ENCODE data around the gene WDR64. TPM values are rescaled to one million over a fixed set of nuclear protein-coding genes. Genes with fewer than 3 reads are reported as not detected.

The WDR64 gene
- total and polyA plus RNA-seq, 4 donors = 0.02 to 0.70 (median 0.17) TPM

GRCh38 chr1:241767737-241768136 is 115.7 kb downstream of the WDR64 start:
- H3K36me3 ChIP-seq (ENCODE audit: control insufficient read depth in 4 of 4, insufficient read depth in 3 of 4, low read depth in 1 of 4, low read length in 3 of 4) = no peaks in the 10 kb centered on the region
- TF ChIP-seq MAX (IDR thresholded peaks at IDR 0.05) (no peak), EGR1 (IDR thresholded peaks at IDR 0.05; ENCODE audit: low read depth in 2 of 2) (no peak), FOXA2 (IDR thresholded peaks at IDR 0.05) (no peak)
- no peak overlapping the region for H3K4me3 ChIP-seq (ENCODE audit: low read depth in 1 of 3, low read length in 3 of 3)
- WGBS = 58% methylated on average over 2 of the region's 2 CpGs
- no peak overlapping the region for H3K9ac ChIP-seq (ENCODE audit: low read depth in 1 of 2, low read length in 2 of 2)
- H3K9me3 ChIP-seq (ENCODE audit: control insufficient read depth in 4 of 4, low read length in 3 of 4) = no peaks in the 10 kb centered on the region
- H3K27me3 ChIP-seq (ENCODE audit: control insufficient read depth in 4 of 4, insufficient read depth in 4 of 4, low read length in 3 of 4) = no peaks in the 10 kb centered on the region
- no peaks in the 10 kb centered on the region for H3K4me1 ChIP-seq (ENCODE audit: control insufficient read depth in 4 of 4, insufficient read depth in 4 of 4, low read length in 3 of 4)
- H3K27ac ChIP-seq (ENCODE audit: low read depth in 1 of 2, low read length in 2 of 2) = no peak overlapping the region
- no peak for DNase-seq (ENCODE audit: low spot score)

GRCh38 chr1:241770115-241770514 is 118.0 kb downstream of the WDR64 start:
- H3K4me3 ChIP-seq (ENCODE audit: low read depth in 1 of 3, low read length in 3 of 3) = no peak overlapping the region
- no peak for TF ChIP-seq MAX (IDR thresholded peaks at IDR 0.05)
- no peak for TF ChIP-seq CTCF (IDR thresholded peaks at IDR 0.05; ENCODE audit: low read depth, low read length, missing input control)
- no peak for TF ChIP-seq HNF4G (IDR thresholded peaks at IDR 0.05)
- TF ChIP-seq HNF4A (conservative IDR thresholded peaks at IDR 0.05) = no peak
- no peak for TF ChIP-seq GABPA (IDR thresholded peaks at IDR 0.05 in 1 of 2, conservative IDR thresholded peaks at IDR 0.05 in 1 of 2)
- TF ChIP-seq JUND (IDR thresholded peaks at IDR 0.05) = no peak
- TF ChIP-seq FOXA1 (IDR thresholded peaks at IDR 0.05) = no peak
- no peak for TF ChIP-seq YY1 (IDR thresholded peaks at IDR 0.05)
- no peak for TF ChIP-seq ZBTB33 (IDR thresholded peaks at IDR 0.05)
- TF ChIP-seq NR2F2 (IDR thresholded peaks at IDR 0.05) = no peak
- TF ChIP-seq SP1 (IDR thresholded peaks at IDR 0.05) = no peak
- H3K27me3 ChIP-seq (ENCODE audit: control insufficient read depth in 4 of 4, insufficient read depth in 4 of 4, low read length in 3 of 4) = no peaks in the 10 kb centered on the region
- no peaks in the 10 kb centered on the region for H3K4me1 ChIP-seq (ENCODE audit: control insufficient read depth in 4 of 4, insufficient read depth in 4 of 4, low read length in 3 of 4)
- no peak for DNase-seq (ENCODE audit: low spot score)
- 27% methylated on average over 1 of the region's 1 CpG for WGBS
- no peak overlapping the region for H3K27ac ChIP-seq (ENCODE audit: low read depth in 1 of 2, low read length in 2 of 2)
- no peaks in the 10 kb centered on the region for H3K9me3 ChIP-seq (ENCODE audit: control insufficient read depth in 4 of 4, low read length in 3 of 4)
- H3K36me3 ChIP-seq (ENCODE audit: control insufficient read depth in 4 of 4, insufficient read depth in 3 of 4, low read depth in 1 of 4, low read length in 3 of 4) = no peaks in the 10 kb centered on the region
- H3K9ac ChIP-seq (ENCODE audit: low read depth in 1 of 2, low read length in 2 of 2) = no peak overlapping the region

GRCh38 chr1:241771117-241771516 is 119.0 kb downstream of the WDR64 start:
- Histone ChIP-seq H3K4me1 (ENCODE audit: control insufficient read depth in 4 of 4, insufficient read depth in 4 of 4, low read length in 3 of 4) (no peaks in the 10 kb centered on the region), H3K36me3 (ENCODE audit: control insufficient read depth in 4 of 4, insufficient read depth in 3 of 4, low read depth in 1 of 4, low read length in 3 of 4) (no peaks in the 10 kb centered on the region), H3K27ac (ENCODE audit: low read depth in 1 of 2, low read length in 2 of 2) (no peak overlapping the region), H3K9me3 (ENCODE audit: control insufficient read depth in 4 of 4, low read length in 3 of 4) (no peaks in the 10 kb centered on the region), H3K9ac (ENCODE audit: low read depth in 1 of 2, low read length in 2 of 2) (no peak overlapping the region), H3K4me3 (ENCODE audit: low read depth in 1 of 3, low read length in 3 of 3) (no peak overlapping the region), H3K27me3 (ENCODE audit: control insufficient read depth in 4 of 4, insufficient read depth in 4 of 4, low read length in 3 of 4) (no peaks in the 10 kb centered on the region)
- 89% methylated on average over 2 of the region's 2 CpGs for WGBS
- DNase-seq (ENCODE audit: low spot score) = no peak
- no peak for TF ChIP-seq SP1 (IDR thresholded peaks at IDR 0.05)
- no peak for TF ChIP-seq FOXA1 (IDR thresholded peaks at IDR 0.05)
- TF ChIP-seq HNF4A (conservative IDR thresholded peaks at IDR 0.05) = no peak
- TF ChIP-seq FOXA2 (IDR thresholded peaks at IDR 0.05) = no peak
- TF ChIP-seq ZBTB33 (IDR thresholded peaks at IDR 0.05) = no peak
- no peak for TF ChIP-seq RXRA (IDR thresholded peaks at IDR 0.05)
- no peak for TF ChIP-seq CTCF (IDR thresholded peaks at IDR 0.05; ENCODE audit: low read depth, low read length, missing input control)
- TF ChIP-seq HNF4G (IDR thresholded peaks at IDR 0.05) = no peak
- TF ChIP-seq MAX (IDR thresholded peaks at IDR 0.05) = no peak
- TF ChIP-seq YY1 (IDR thresholded peaks at IDR 0.05) = no peak

All from liver (tissue), 9 donors.